ENCODE data around the gene REPIN1. TPM values are rescaled to one million over a fixed set of nuclear protein-coding genes. Genes with fewer than 3 reads are reported as not detected.

Gene REPIN1
- total and polyA plus RNA-seq, 9 of the 15 experiments (the other 6 are each of a cell fraction or from before 2014, with no cell fraction given), result 8.1 to 283 (median 94.3) TPM

- TF ChIP-seq ATF4 (CRISPR knock-in tag; IDR thresholded peaks at IDR 0.05) (peak; percentile 34; the same call in 1 of the 2 replicates), ZNF121 (CRISPR knock-in tag; conservative IDR thresholded peaks at IDR 0.05) (no peak; the same call in 1 of the 2 replicates), CXXC5 (CRISPR knock-in tag; IDR thresholded peaks at IDR 0.05) (no peak), HDAC2 (IDR thresholded peaks at IDR 0.05) (0 out of 2 replicates have a peak, but pooled peaks have one; percentile 16), ESRRB (CRISPR knock-in tag; IDR thresholded peaks at IDR 0.05; ENCODE audit: borderline replicate concordance) (no peak), TRIM28 (IDR thresholded peaks at IDR 0.05) (no peak), BCLAF1 (IDR thresholded peaks at IDR 0.05; ENCODE audit: borderline replicate concordance in 1 of 2, control insufficient read depth in 1 of 2, low read depth in 2 of 2, low read length in 1 of 2) (no peak), HDGF (IDR thresholded peaks at IDR 0.05) (0 out of 2 replicates have a peak, but pooled peaks have one; percentile 68), NFIX (CRISPR knock-in tag; IDR thresholded peaks at IDR 0.05; ENCODE audit: low read depth) (no peak), GATA2 (CRISPR knock-in tag; IDR thresholded peaks at IDR 0.05) (no peak), ZNF134 (CRISPR knock-in tag; conservative IDR thresholded peaks at IDR 0.05) (no peak), ZNF785 (CRISPR knock-in tag; IDR thresholded peaks at IDR 0.05) (no peak), ZBTB43 (CRISPR knock-in tag; IDR thresholded peaks at IDR 0.05) (peak; percentile 89), ZSCAN32 (CRISPR knock-in tag; IDR thresholded peaks at IDR 0.05) (no peak; the same call in 1 of the 2 replicates), ZBTB33 (CRISPR knock-in tag; IDR thresholded peaks at IDR 0.05) (peak; percentile 62), FIP1L1 (IDR thresholded peaks at IDR 0.05; ENCODE audit: low read depth, low read length, poor library complexity, severe bottlenecking) (peak; percentile 6), DEAF1 (CRISPR knock-in tag; IDR thresholded peaks at IDR 0.05) (no peak), ZNF263 (CRISPR knock-in tag; IDR thresholded peaks at IDR 0.05; ENCODE audit: borderline replicate concordance) (no peak; the same call in none of the 2 replicates)
Measured at GRCh38 chr7:150368884-150369747, 494 bp downstream of the REPIN1 start (continued).

Data from K562 (cell line).